A172 (cell line): ENCODE results near the gene TIMM44. TPM values are rescaled to one million over a fixed set of nuclear protein-coding genes. Genes with fewer than 3 reads are reported as not detected.

Source experiments
- DNase-seq: peaks from one replicate; pipeline ENCODE4 v3.0.0-alpha.2; 2015; ENCODE audit warnings: low spot score
- total RNA-seq: library from RNA; depleted of rRNA; stranded (reverse); fragments of >200 nt; shearing (Covaris generic); gene quantifications from 2 replicates; pipeline ENCODE4 v1.2.3, GENCODE V29; 2014

TIMM44 gene
- total RNA-seq, 1 experiment from 2014 or later: 92.0 TPM

- no peak for DNase-seq
These were observed 28.8 kb downstream of the TIMM44 start, which contains the start of gene TGFBR3L for GRCh38 chr19:7914598-7915045. Gene TGFBR3L, plus strand, starts transcription at chr19:7914830.

- DNase-seq: no peak
These were observed 29.4 kb downstream of the TIMM44 start for GRCh38 chr19:7914099-7914498.

- DNase-seq: no peak
These were observed 29.8 kb downstream of the TIMM44 start for GRCh38 chr19:7913652-7914051.

GRCh38 chr19:7912697-7913564, 30.5 kb downstream of the TIMM44 start:
- DNase-seq: no peak

GRCh38 chr19:7912144-7912696, 31.2 kb downstream of the TIMM44 start:
- DNase-seq: no peak

GRCh38 chr19:7911508-7912143, 31.8 kb downstream of the TIMM44 start:
- DNase-seq: no peak

GRCh38 chr19:7910321-7911161, 32.9 kb downstream of the TIMM44 start:
- DNase-seq: no peak

GRCh38 chr19:7909471-7910067, 33.9 kb downstream of the TIMM44 start:
- no peak for DNase-seq

GRCh38 chr19:7908742-7909461, 34.6 kb downstream of the TIMM44 start:
- no peak for DNase-seq

GRCh38 chr19:7908078-7908699, 35.3 kb downstream of the TIMM44 start:
- DNase-seq: no peak

GRCh38 chr19:7907544-7907943, 35.9 kb downstream of the TIMM44 start:
- no peak for DNase-seq

GRCh38 chr19:7907122-7907521, 36.3 kb downstream of the TIMM44 start:
- DNase-seq: no peak

- no peak for DNase-seq
These were observed 37.6 kb downstream of the TIMM44 start for GRCh38 chr19:7905859-7906258.

- DNase-seq: no peak
These were observed 38.2 kb downstream of the TIMM44 start for GRCh38 chr19:7905268-7905667.

GRCh38 chr19:7904074-7905020, 39.1 kb downstream of the TIMM44 start:
- DNase-seq: no peak

GRCh38 chr19:7903244-7904073, 40.0 kb downstream of the TIMM44 start, which contains the start of gene MAP2K7:
Gene MAP2K7, plus strand, starts transcription at chr19:7903877. Its CDS starts 68 bp downstream, at chr19:7903945.
- peak; percentile 99 for DNase-seq

- DNase-seq: no peak
These were observed 40.6 kb downstream of the TIMM44 start for GRCh38 chr19:7902796-7903243.

- no peak for DNase-seq
These were observed 42.1 kb downstream of the TIMM44 start for GRCh38 chr19:7901337-7901736.
